ENCODE data around the gene TGM1.

The TGM1 gene

GRCh38 chr14:24234095-24235005 is 28.6 kb downstream of the TGM1 start:
- no peak for TF ChIP-seq CTCF (IDR thresholded peaks at IDR 0.05; ENCODE audit: control insufficient read depth, insufficient read depth, low read depth, low read length, missing control alignments)
- H3K4me3 ChIP-seq (ENCODE audit: control insufficient read depth, low read depth, low read length): no peak overlapping the region
- no peak for DNase-seq (ENCODE audit: low read depth)

- no peak for TF ChIP-seq CTCF (IDR thresholded peaks at IDR 0.05; ENCODE audit: control insufficient read depth, insufficient read depth, low read depth, low read length, missing control alignments)
- H3K4me3 ChIP-seq (ENCODE audit: control insufficient read depth, low read depth, low read length): peak overlapping the region; percentile 66
- no peak for DNase-seq (ENCODE audit: low read depth)
Measured at GRCh38 chr14:24233538-24233866, 29.5 kb downstream of the TGM1 start.

- TF ChIP-seq CTCF (IDR thresholded peaks at IDR 0.05; ENCODE audit: control insufficient read depth, insufficient read depth, low read depth, low read length, missing control alignments): no peak
- no peak for DNase-seq (ENCODE audit: low read depth)
- peak within 1 kb of the TSS; percentile 66 for H3K4me3 ChIP-seq (ENCODE audit: control insufficient read depth, low read depth, low read length)
Measured at GRCh38 chr14:24232645-24233537, 30.1 kb downstream of the TGM1 start, which contains the start of gene GMPR2. Gene GMPR2, plus strand, starts transcription at chr14:24232929. Its CDS starts 325 bp downstream, at chr14:24233254.

GRCh38 chr14:24232121-24232644 is 30.8 kb downstream of the TGM1 start, which contains the start of gene NEDD8:
Gene NEDD8, minus strand, starts transcription at chr14:24232367. Its CDS starts 100 bp downstream, at chr14:24232267.
- peak; percentile 75 for DNase-seq (ENCODE audit: low read depth)
- no peak for TF ChIP-seq CTCF (IDR thresholded peaks at IDR 0.05; ENCODE audit: control insufficient read depth, insufficient read depth, low read depth, low read length, missing control alignments)
- H3K4me3 ChIP-seq (ENCODE audit: control insufficient read depth, low read depth, low read length): peak within 1 kb of the TSS; percentile 66

GRCh38 chr14:24231263-24232120 is 31.5 kb downstream of the TGM1 start:
- DNase-seq (ENCODE audit: low read depth): no peak
- no peak for TF ChIP-seq CTCF (IDR thresholded peaks at IDR 0.05; ENCODE audit: control insufficient read depth, insufficient read depth, low read depth, low read length, missing control alignments)
- peak overlapping the region; percentile 66 for H3K4me3 ChIP-seq (ENCODE audit: control insufficient read depth, low read depth, low read length)

Data from AG09309 (cell line).